H9 (cell line): ENCODE data around the gene LAMC3. TPM values are rescaled to one million over a fixed set of nuclear protein-coding genes. Genes with fewer than 3 reads are reported as not detected.

ENCODE experiments used
- DNase-seq: peaks from one replicate; pipeline ENCODE4 v3.0.0-alpha.2; 2017
- H2AFZ ChIP-seq: one replicate; pipeline ENCODE4 v1.6.1; 2013; ENCODE audit warnings: mild to moderate bottlenecking, low read length, control low read depth, moderate library complexity
- H2AK5ac ChIP-seq: 2 replicates; pipeline ENCODE4 v1.6.1; 2013; ENCODE audit warnings: low read length, control low read depth, mixed read lengths; ENCODE audit not compliant: insufficient read length
- H2BK120ac ChIP-seq: one replicate; pipeline ENCODE4 v1.6.1; 2013; ENCODE audit warnings: low read depth, mild to moderate bottlenecking, low read length, control low read depth, inconsistent platforms; ENCODE audit not compliant: poor library complexity, severe bottlenecking
- H2BK12ac ChIP-seq: 2 replicates; pipeline ENCODE4 v1.6.1; 2013; ENCODE audit warnings: low read length, control low read depth, mixed read lengths, low read depth; ENCODE audit not compliant: insufficient read length
- H2BK15ac ChIP-seq: 2 replicates; pipeline ENCODE4 v1.6.1; 2013; ENCODE audit warnings: low read depth, low read length, control low read depth
- H2BK20ac ChIP-seq: one replicate; pipeline ENCODE4 v1.6.1; 2013; ENCODE audit warnings: low read depth, mild to moderate bottlenecking, low read length, control low read depth, inconsistent platforms; ENCODE audit not compliant: poor library complexity, severe bottlenecking
- H2BK5ac ChIP-seq: 2 replicates; pipeline ENCODE4 v1.6.1; 2013; ENCODE audit warnings: low read length, control low read depth, mixed read lengths; ENCODE audit not compliant: insufficient read length
- H3K14ac ChIP-seq: 2 replicates; pipeline ENCODE4 v1.6.1; 2013; ENCODE audit warnings: low read length, control low read depth; ENCODE audit not compliant: insufficient read depth
- H3K18ac ChIP-seq: 2 replicates; pipeline ENCODE4 v1.6.1; 2013; ENCODE audit warnings: low read depth, mild to moderate bottlenecking, mixed read lengths, low read length, control low read depth; ENCODE audit not compliant: insufficient read length
- H3K23ac ChIP-seq: 2 replicates; pipeline ENCODE4 v1.6.1; 2013; ENCODE audit warnings: low read length, control low read depth, mixed read lengths, low read depth; ENCODE audit not compliant: insufficient read length
- H3K23me2 ChIP-seq: 2 replicates; pipeline ENCODE4 v1.6.1; 2013; ENCODE audit warnings: low read depth, mild to moderate bottlenecking, mixed read lengths, low read length, control low read depth; ENCODE audit not compliant: insufficient read length, poor library complexity, severe bottlenecking
- H3K27ac ChIP-seq: 2 replicates; pipeline ENCODE4 v1.5.1; 2013; ENCODE audit warnings: low read length, control low read depth, mixed read lengths, low read depth; ENCODE audit not compliant: insufficient read length
- H3K27me3 ChIP-seq: 2 replicates; pipeline ENCODE4 v1.6.1; 2013; ENCODE audit warnings: low read length, control low read depth, inconsistent platforms; ENCODE audit not compliant: insufficient read depth
- H3K4ac ChIP-seq: 2 replicates; pipeline ENCODE4 v1.6.1; 2013; ENCODE audit warnings: low read depth, mild to moderate bottlenecking, control low read depth, inconsistent platforms, low read length, moderate library complexity
- H3K4me1 ChIP-seq: 2 replicates; pipeline ENCODE4 v1.6.1; 2013; ENCODE audit warnings: low read length, control low read depth, inconsistent platforms; ENCODE audit not compliant: insufficient read depth
- H3K4me2 ChIP-seq: 2 replicates; pipeline ENCODE4 v1.6.1; 2013; ENCODE audit warnings: low read length, control low read depth, mixed read lengths; ENCODE audit not compliant: insufficient read length, insufficient read depth
- H3K56ac ChIP-seq: 2 replicates; pipeline ENCODE4 v1.6.1; 2013; ENCODE audit warnings: low read depth, mild to moderate bottlenecking, mixed read lengths, low read length, control low read depth; ENCODE audit not compliant: insufficient read length
- H3K79me1 ChIP-seq: 2 replicates; pipeline ENCODE4 v1.6.1; 2013; ENCODE audit warnings: low read depth, mild to moderate bottlenecking, moderate library complexity, low read length, control low read depth, inconsistent platforms; ENCODE audit not compliant: insufficient read depth, poor library complexity, severe bottlenecking
- H3K79me2 ChIP-seq: 2 replicates; pipeline ENCODE4 v1.6.1; 2013; ENCODE audit warnings: low read length, control low read depth, inconsistent platforms; ENCODE audit not compliant: insufficient read depth
- H3K9ac ChIP-seq: 2 replicates; pipeline ENCODE4 v1.6.1; 2013; ENCODE audit warnings: low read length, control low read depth, mixed read lengths; ENCODE audit not compliant: insufficient read length; ENCODE audit errors: extremely low read depth
- H3K9me3 ChIP-seq: one replicate; pipeline ENCODE4 v1.6.1; 2013; ENCODE audit warnings: low read depth, low read length, inconsistent platforms; ENCODE audit not compliant: control insufficient read depth
- H3T11ph ChIP-seq: one replicate; pipeline ENCODE4 v1.6.1; 2013; ENCODE audit warnings: mild to moderate bottlenecking, low read length, control low read depth, inconsistent platforms
- H4K20me1 ChIP-seq: one replicate; pipeline ENCODE4 v1.6.1; 2013; ENCODE audit not compliant: control insufficient read depth, insufficient read length, insufficient read depth
- H4K5ac ChIP-seq: 2 replicates; pipeline ENCODE4 v1.6.1; 2013; ENCODE audit warnings: low read depth, mild to moderate bottlenecking, mixed read lengths, low read length, control low read depth; ENCODE audit not compliant: insufficient read length
- H4K8ac ChIP-seq: replicated peaks from 2 replicates; pipeline ENCODE4 v1.6.1; 2013; ENCODE audit warnings: low read length, control low read depth, mixed read lengths, low read depth; ENCODE audit not compliant: insufficient read length
- H4K91ac ChIP-seq: 2 replicates; pipeline ENCODE4 v1.6.1; 2013; ENCODE audit warnings: low read depth, mild to moderate bottlenecking, moderate library complexity, mixed read lengths, low read length, control low read depth; ENCODE audit not compliant: insufficient read length
- H3K27ac Mint-ChIP-seq, 3 experiments: 2 replicates in 2 of 3; 3 replicates in 1 of 3; pipeline ENCODE4 v1.8.0; 2020 to 2021; ENCODE audit warnings: mixed read lengths in 3 of 3, mild to moderate bottlenecking in 1 of 3, moderate library complexity in 1 of 3
- H3K27me3 Mint-ChIP-seq: 2 replicates; pipeline ENCODE4 v1.8.0; 2021; ENCODE audit warnings: low read depth, mild to moderate bottlenecking, moderate library complexity, mixed read lengths
- H3K36me3 Mint-ChIP-seq, 3 experiments: 2 replicates in 2 of 3; 3 replicates in 1 of 3; pipeline ENCODE4 v1.8.0; 2020 to 2021; ENCODE audit warnings: low read depth in 3 of 3, mixed read lengths in 3 of 3; ENCODE audit not compliant: insufficient read depth in 1 of 3
- H3K4me1 Mint-ChIP-seq, 2 experiments: 2 replicates each; pipeline ENCODE4 v1.8.0; 2020; ENCODE audit warnings: mixed read lengths in 2 of 2
- H3K4me3 Mint-ChIP-seq, 2 experiments: 2 replicates in 1 of 2; 3 replicates in 1 of 2; pipeline ENCODE4 v1.8.0; 2020 to 2021; ENCODE audit warnings: mild to moderate bottlenecking in 2 of 2, mixed read lengths in 2 of 2, moderate library complexity in 1 of 2
- H3K9me3 Mint-ChIP-seq, 2 experiments: 2 replicates in 1 of 2; 3 replicates in 1 of 2; pipeline ENCODE4 v1.8.0; 2020; ENCODE audit warnings: mild to moderate bottlenecking in 2 of 2, mixed read lengths in 2 of 2, moderate library complexity in 1 of 2
- CTCF ChIP-seq: fragments of 200-600 bp; sonication (generic); conservative IDR thresholded peaks from 3 replicates; pipeline ENCODE4 v1.8.0; 2021; ENCODE audit warnings: antibody characterized with exemption, mild to moderate bottlenecking
- WGBS: extraction: QIAGEN DNeasy Blood & Tissue Kit; methylation state at CpG from one replicate; pipeline ENCODE4 v1.1.7; 2013; ENCODE audit warnings: missing lambda C conversion rate, low lambda C conversion rate, mixed read lengths; ENCODE audit not compliant: insufficient read length; ENCODE audit errors: extremely low coverage; 5-methylcytosine and 5-hydroxymethylcytosine counted together
- total RNA-seq: library from RNA; stranded (reverse); gene quantifications from 2 replicates; pipeline ENCODE4 v1.2.1, GENCODE V29; 2021

LAMC3 gene
- total RNA-seq, 1 experiment from 2014 or later: 21.7 TPM

GRCh38 chr9:130975156-130975555, 33.8 kb upstream of the LAMC3 start:
- Histone ChIP-seq H2BK20ac (no peak overlapping the region), H3K4ac (no peak overlapping the region), H3K27ac (no peak overlapping the region), H3K56ac (no peak overlapping the region), H2BK120ac (no peak overlapping the region), H4K91ac (no peak overlapping the region), H3K27me3 (no peaks in the 10 kb centered on the region), H3K4me1 (no peaks in the 10 kb centered on the region), H3K23me2 (no peaks in the 10 kb centered on the region), H4K20me1 (no peaks in the 10 kb centered on the region), H2BK12ac (no peak overlapping the region), H2AFZ (no peak overlapping the region), H3T11ph (no peak overlapping the region), H3K23ac (no peak overlapping the region), H3K79me2 (no peaks in the 10 kb centered on the region), H2BK5ac (no peak overlapping the region), H3K9ac (no peak overlapping the region), H2AK5ac (no peak overlapping the region), H3K18ac (no peak overlapping the region), H4K5ac (no peak overlapping the region), H3K4me2 (no peak overlapping the region), H3K9me3 (no peaks in the 10 kb centered on the region), H3K14ac (no peak overlapping the region), H4K8ac (no peak overlapping the region), H2BK15ac (no peak overlapping the region), H3K79me1 (no peaks in the 10 kb centered on the region)
- Mint-ChIP-seq H3K27ac (no peak overlapping the region), H3K9me3 (no peaks in the 10 kb centered on the region; a peak in 1 of 5 replicates), H3K27me3 (peaks cover 17% of the 10 kb centered on the region), H3K4me1 (peaks cover 0 to 16% of the 10 kb centered on the region in 2 experiments; a peak in 3 of 4 replicates), H3K36me3 (no peaks in the 10 kb centered on the region), H3K4me3 (no peak overlapping the region)
- TF ChIP-seq CTCF: no peak
- no peak for DNase-seq
- no CpG with 5 or more reads among the region's 5 CpGs for WGBS
